Stromal cell of bone marrow (primary cell): Measurements from ENCODE around the gene RCN1.
"Not testable (repeated sequence)": the region's sequence is repeated elsewhere in the genome, so short reads cannot be mapped to it uniquely, and the experiment has no call there.

ENCODE experiments used
- DNase-seq: peaks from one replicate; pipeline ENCODE4 v3.0.0-alpha.2; 2012; ENCODE audit warnings: low read depth

Gene RCN1

DNA sequence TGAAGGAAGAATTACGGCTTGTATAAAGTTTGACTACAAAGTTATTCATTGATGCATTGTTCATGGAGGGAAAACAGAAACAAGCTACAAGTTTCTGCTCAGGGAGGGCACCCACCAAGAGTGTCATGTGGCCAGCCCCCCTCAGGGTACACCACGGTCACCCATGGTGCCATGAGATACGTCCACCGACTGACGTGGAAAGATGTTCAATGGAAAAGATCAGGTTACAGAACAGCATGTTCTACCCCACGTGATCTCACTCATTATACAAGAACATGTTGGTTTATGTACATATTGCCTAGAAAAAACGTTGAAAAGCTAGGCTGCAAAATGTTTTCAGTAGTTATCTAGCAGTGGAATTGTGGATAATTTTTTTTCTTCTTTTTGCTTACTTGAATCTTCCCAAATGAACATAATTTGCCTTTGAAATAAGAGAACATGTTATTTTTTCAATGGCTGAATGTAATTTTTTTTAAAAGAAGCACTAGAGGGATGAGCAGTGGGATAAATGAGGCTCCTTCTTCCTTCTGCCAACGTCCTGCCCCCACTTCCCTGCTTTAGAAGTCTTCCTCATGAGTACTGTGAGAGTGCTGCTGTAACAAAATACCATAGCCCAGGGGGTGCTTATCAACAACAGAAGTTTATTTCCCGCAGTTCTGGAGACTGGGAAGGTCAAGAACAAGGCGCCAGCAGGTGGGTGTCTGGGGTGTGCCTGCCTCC, 22.5 kb downstream of the RCN1 start:
- DNase-seq, result no peak

DNA sequence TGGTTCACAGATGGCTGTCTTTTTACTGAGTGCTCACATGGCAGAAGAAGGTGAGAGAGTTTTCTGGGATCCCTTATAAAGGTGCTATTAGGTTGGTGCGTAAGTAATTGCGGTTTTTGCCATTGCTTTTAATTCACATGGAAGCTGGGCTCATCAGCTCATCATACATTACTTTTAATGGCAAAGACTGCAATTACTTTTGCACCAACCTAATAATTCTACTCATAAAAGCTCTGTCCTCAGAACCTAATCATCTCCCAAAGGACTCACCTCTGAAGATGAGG, 23.0 kb downstream of the RCN1 start:
- DNase-seq, result no peak

- no peak for DNase-seq
Measured at GRCh38 chr11:32115446-32115845, 24.6 kb downstream of the RCN1 start.

GRCh38 chr11:32116668-32117067, 25.8 kb downstream of the RCN1 start:
- DNase-seq, result no peak

GRCh38 chr11:32118025-32118974, 27.4 kb downstream of the RCN1 start:
- DNase-seq, result peak; percentile 39

- DNase-seq, result not testable (repeated sequence)
Measured at GRCh38 chr11:32119139-32119538, 28.3 kb downstream of the RCN1 start.

- DNase-seq, result no peak
Measured at GRCh38 chr11:32121012-32121411, 30.1 kb downstream of the RCN1 start.

GRCh38 chr11:32122200-32122599, 31.3 kb downstream of the RCN1 start:
- no peak for DNase-seq

GRCh38 chr11:32131321-32131720, 40.4 kb downstream of the RCN1 start:
- no peak for DNase-seq

GRCh38 chr11:32136657-32137056, 45.8 kb downstream of the RCN1 start:
- DNase-seq, result no peak

GRCh38 chr11:32137263-32137662, 46.4 kb downstream of the RCN1 start:
- peak; percentile 91 for DNase-seq

GRCh38 chr11:32137869-32138268, 47.0 kb downstream of the RCN1 start:
- no peak for DNase-seq

DNA sequence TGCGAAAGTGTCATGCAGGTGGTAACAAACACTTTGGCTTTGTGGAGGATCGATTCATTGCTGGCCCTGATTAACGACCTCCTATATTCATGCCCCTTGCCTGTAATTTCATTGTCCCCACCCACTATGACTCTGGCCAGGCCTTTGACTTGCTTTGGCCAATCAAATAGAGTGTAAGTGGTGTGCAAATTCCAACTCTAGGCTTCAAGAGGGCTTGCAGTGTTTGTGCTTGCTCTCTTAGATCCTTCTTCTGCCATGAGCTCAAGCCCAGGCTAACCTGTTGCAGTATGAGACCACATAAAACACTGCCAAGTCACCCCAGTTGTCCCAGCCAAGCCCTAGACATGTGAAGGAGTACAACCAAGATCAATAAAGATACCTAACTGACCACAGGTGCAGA, 48.0 kb downstream of the RCN1 start:
- DNase-seq, result no peak

DNA sequence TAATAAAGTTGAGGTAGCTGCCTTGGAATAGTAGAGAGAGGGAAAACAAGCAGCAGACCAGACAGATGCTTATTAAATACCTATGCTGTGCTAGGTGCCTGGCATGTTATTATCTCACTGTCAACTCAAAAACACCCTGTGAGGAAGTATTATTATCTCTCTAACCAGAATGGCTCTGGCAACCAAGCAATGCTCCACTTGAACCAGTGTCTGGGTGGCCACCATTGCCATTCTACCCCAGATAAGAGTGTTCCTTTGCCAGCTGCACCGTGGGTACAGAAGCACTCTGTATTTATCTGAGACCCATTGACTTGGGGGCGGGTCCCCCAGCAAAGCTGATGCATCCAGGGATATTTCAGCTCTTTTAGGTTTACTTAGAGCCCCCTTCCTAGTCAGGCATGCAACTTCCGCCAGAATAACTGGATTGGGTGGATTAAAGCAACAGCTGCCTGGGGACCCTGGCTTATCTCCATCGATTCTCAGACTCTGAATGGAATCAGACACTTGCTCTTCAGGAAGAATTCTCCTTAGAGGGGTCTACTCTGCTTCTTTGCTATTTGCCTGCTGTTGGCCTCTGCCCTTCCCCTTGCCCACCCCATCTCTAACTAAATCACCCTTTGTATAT, 49.1 kb downstream of the RCN1 start:
- no peak for DNase-seq

DNA sequence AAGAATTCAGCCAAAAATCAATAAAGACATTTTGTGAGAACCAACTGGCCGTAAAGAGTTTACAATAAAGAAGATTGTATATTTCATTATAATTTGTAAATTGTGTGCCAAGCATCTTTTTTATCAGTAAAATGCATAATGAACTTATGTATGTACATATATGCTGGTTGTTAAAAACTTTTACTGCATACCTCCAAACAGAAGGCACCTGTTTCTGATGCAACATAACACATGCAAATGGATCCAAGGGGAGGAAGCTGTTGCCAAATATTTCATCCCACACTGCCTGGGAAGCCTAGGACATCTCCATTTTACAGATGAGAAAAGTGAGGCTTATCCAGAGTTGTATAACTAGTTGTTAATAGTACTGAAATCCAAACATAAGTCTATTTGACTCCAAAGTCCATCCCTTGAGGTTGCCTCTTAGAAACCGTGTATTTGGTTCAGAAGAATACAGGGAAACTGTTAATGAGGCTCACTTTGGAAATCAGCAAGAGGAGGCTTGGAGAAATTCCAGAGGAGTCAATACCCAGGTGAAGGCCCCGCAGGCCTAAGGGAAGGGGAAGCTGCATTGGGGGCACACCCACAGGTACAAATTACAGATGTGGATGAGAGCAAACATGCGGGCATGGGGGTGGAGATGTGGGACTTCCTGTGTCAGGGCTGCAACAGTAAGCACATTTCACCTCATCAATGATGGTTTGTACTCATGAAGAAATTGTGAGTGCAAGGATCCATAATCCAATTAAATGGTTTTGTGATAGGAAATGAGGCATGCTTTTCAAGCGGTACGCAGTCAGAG, 51.1 kb downstream of the RCN1 start:
- no peak for DNase-seq

GRCh38 chr11:32143378-32143777, 52.5 kb downstream of the RCN1 start:
- no peak for DNase-seq

- DNase-seq, result no peak
Measured at GRCh38 chr11:32145282-32145681, 54.4 kb downstream of the RCN1 start.

DNA sequence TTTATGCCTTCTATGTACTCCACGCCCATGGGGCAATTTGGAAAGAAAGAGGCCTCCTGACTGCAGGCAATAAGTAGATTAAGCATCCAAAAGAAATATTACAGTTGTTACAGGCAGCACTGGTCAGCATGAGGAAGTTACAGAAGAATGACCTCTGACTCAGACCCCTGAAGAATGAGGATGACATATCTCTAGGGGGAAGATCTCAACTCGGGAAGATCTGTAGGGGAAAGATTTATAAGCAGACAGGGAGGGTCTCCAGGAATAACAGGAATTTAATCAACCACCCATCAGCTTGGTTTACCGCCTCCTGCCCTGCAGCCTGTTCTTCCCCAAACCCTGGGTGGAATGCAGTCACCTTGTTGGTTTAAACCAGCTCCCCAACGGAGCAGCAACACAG, 58.0 kb downstream of the RCN1 start:
- peak; percentile 32 for DNase-seq

DNA sequence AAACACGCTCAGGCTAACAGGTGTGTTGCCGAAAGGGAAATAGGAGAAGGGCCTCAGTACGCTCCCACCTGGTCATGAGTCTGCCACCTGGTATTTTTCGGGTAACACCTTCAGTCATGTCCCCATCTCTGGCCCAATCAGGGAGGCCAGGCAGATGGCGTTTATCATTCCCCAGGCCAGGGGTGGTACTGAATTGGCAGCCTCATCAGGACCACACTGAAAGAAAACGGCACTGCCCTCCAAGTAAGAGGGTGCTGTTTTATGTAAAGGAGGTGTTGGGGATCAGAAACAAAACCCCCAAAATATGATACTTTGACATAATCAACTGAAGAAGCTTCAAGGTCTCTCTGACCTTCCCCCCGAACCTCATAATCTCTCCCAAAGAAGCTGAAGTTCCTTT, 58.9 kb downstream of the RCN1 start:
- DNase-seq, result no peak

DNA sequence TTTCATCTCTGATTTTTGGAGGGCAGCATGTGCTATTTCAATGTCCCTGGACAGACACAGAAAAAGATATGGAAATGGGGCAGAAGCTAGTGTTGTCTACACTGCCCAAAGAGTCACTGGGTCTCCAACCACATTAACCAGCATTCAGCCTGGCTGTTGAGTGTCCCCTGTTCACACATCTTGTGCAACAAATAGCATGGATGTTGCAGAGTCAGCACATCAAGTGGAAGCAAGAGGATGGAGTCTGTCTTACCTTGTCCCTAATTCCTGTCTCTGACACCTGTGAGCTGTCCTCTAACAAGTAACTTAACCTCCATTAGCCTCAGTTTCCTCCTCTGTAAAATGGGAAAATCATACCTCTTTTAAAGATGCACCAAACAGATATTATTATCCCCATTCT, 60.2 kb downstream of the RCN1 start:
- no peak for DNase-seq

- DNase-seq, result no peak
Measured at GRCh38 chr11:32152216-32152615, 61.3 kb downstream of the RCN1 start.

- DNase-seq, result no peak
Measured at GRCh38 chr11:32152821-32153220, 61.9 kb downstream of the RCN1 start.
